ENCODE results near the gene RBM47. TPM values are rescaled to one million over a fixed set of nuclear protein-coding genes. Genes with fewer than 3 reads are reported as not detected.

RBM47 gene
- total and polyA plus RNA-seq, 2 of the 4 experiments (the other 2 are of a cell fraction) = 0.44 to 1.1 TPM

- Histone ChIP-seq H3K9me1 (ENCODE audit: insufficient read depth, low read length) (no peaks in the 10 kb centered on the region), H3K9me3 (ENCODE audit: control insufficient read depth, insufficient read depth, low read length) (no peaks in the 10 kb centered on the region), H3K4me3 (ENCODE audit: insufficient read depth, low read depth, low read length) (no peak overlapping the region), H3K79me1 (ENCODE audit: low read depth in 1 of 2, low read length in 2 of 2) (no peaks in the 10 kb centered on the region), H3K23ac (ENCODE audit: low read depth, low read length) (no peak overlapping the region), H4K5ac (ENCODE audit: low read depth, low read length) (no peak overlapping the region), H2AK5ac (ENCODE audit: low read depth, low read length) (no peak overlapping the region), H3K27ac (ENCODE audit: insufficient read depth, low read length) (no peak overlapping the region), H3K18ac (ENCODE audit: low read depth, low read length) (no peak overlapping the region), H3K4me2 (ENCODE audit: low read depth, low read length) (no peak overlapping the region), H2BK120ac (ENCODE audit: low read depth, low read length) (no peak overlapping the region), H2AFZ (replicated peaks; ENCODE audit: low read length, poor library complexity) (no peak overlapping the region), H4K91ac (ENCODE audit: insufficient read depth, low read depth, low read length) (no peak overlapping the region), H2BK20ac (ENCODE audit: low read depth, low read length) (no peak overlapping the region), H3K14ac (replicated peaks; ENCODE audit: low read depth, low read length) (no peak overlapping the region), H4K20me1 (ENCODE audit: insufficient read depth, low read length) (no peaks in the 10 kb centered on the region), H3K9ac (ENCODE audit: low read depth, low read length) (no peak overlapping the region), H2BK15ac (ENCODE audit: low read depth, low read length) (no peak overlapping the region), H3K4ac (ENCODE audit: low read depth, low read length) (no peak overlapping the region), H2AK9ac (replicated peaks; ENCODE audit: low read depth, low read length, poor library complexity) (no peak overlapping the region), H3K27me3 (ENCODE audit: control insufficient read depth, insufficient read depth, low read length) (peaks cover 7% of the 10 kb centered on the region), H4K8ac (ENCODE audit: low read depth in 2 of 2, low read length in 2 of 2) (no peak overlapping the region), H2BK5ac (ENCODE audit: low read depth, low read length, poor library complexity, severe bottlenecking) (no peak overlapping the region), H3K36me3 (ENCODE audit: control insufficient read depth, insufficient read depth, low read length) (no peaks in the 10 kb centered on the region), H3K4me1 (ENCODE audit: control insufficient read depth, insufficient read depth, low read length) (no peaks in the 10 kb centered on the region), H3K56ac (ENCODE audit: extremely low read depth, insufficient read depth, low read length) (no peak overlapping the region)
- intact Hi-C loops (cut with micrococcal nuclease) = no loop called here
- WGBS, 2 experiments (ENCODE audit: extremely low coverage in 2 of 2, insufficient read length in 1 of 2) = no CpG with 5 or more reads among the region's 5 CpGs
- DNase-seq = no peak
- BruUV-seq (replicated peaks) = no TSS peak
- no peak for ATAC-seq (ENCODE audit: low read depth)
- POLR2A ChIA-PET (ENCODE audit: unreplicated experiment) = no interaction called here
- CTCF ChIA-PET = no interaction called here
- TF ChIP-seq SMC3 (IDR thresholded peaks at IDR 0.05; ENCODE audit: low read depth, low read length) (no peak), ELK1 (IDR thresholded peaks at IDR 0.05; ENCODE audit: borderline replicate concordance, low read depth, low read length) (no peak), FOS (IDR thresholded peaks at IDR 0.05; ENCODE audit: low read depth, low read length) (no peak), MAFK (IDR thresholded peaks at IDR 0.05; ENCODE audit: low read depth, low read length) (no peak), USF2 (IDR thresholded peaks at IDR 0.05; ENCODE audit: low read depth, low read length) (no peak), CTCF (conservative IDR thresholded peaks at IDR 0.05; ENCODE audit: low read depth, low read length) (no peak), POLR2A (IDR thresholded peaks at IDR 0.05; ENCODE audit: low read depth, low read length) (no peak), CEBPB (IDR thresholded peaks at IDR 0.05; ENCODE audit: low read depth, low read length) (no peak), RCOR1 (IDR thresholded peaks at IDR 0.05; ENCODE audit: insufficient replicate concordance, low read length) (no peak), NFE2L2 (IDR thresholded peaks at IDR 0.05; ENCODE audit: low read depth, low read length) (no peak), CHD1 (IDR thresholded peaks at IDR 0.05; ENCODE audit: low read depth, low read length) (no peak), RFX5 (IDR thresholded peaks at IDR 0.05; ENCODE audit: low read depth, low read length) (no peak), MAZ (IDR thresholded peaks at IDR 0.05; ENCODE audit: borderline replicate concordance, low read depth, low read length) (no peak), RAD21 (IDR thresholded peaks at IDR 0.05; ENCODE audit: low read length) (no peak), MXI1 (IDR thresholded peaks at IDR 0.05; ENCODE audit: borderline replicate concordance, low read depth, low read length) (no peak), BHLHE40 (IDR thresholded peaks at IDR 0.05; ENCODE audit: low read depth, low read length) (no peak)
- in situ Hi-C loops (cut with MboI; ENCODE audit: low sequenced_read_pairs) = no loop called here
- dilution Hi-C loops (cut with HindIII; ENCODE audit: low sequenced_read_pairs, unreplicated experiment) = no loop called here
Observed at GRCh38 chr4:40417941-40418340, 211.7 kb downstream of the RBM47 start.
